Measurements from ENCODE around the gene CLP1. TPM values are rescaled to one million over a fixed set of nuclear protein-coding genes. Genes with fewer than 3 reads are reported as not detected.

Gene CLP1
- polyA plus RNA-seq, 1 donor from 2014 or later: 18.2 TPM

- Histone ChIP-seq H3K79me2 (replicated peaks; ENCODE audit: insufficient read depth, low read length) (no peaks in the 10 kb centered on the region), H3K9me2 (ENCODE audit: insufficient read depth, low read length) (no peaks in the 10 kb centered on the region), H3K4me3 (ENCODE audit: low read length) (no peak overlapping the region), H3K4me2 (ENCODE audit: low read length) (no peak overlapping the region), H3K27me3 (ENCODE audit: insufficient read depth, low read depth, low read length) (no peaks in the 10 kb centered on the region), H3K36me3 (ENCODE audit: insufficient read depth, low read length) (no peaks in the 10 kb centered on the region), H3K9ac (ENCODE audit: low read length) (no peak overlapping the region), H2AFZ (ENCODE audit: low read depth, low read length) (no peak overlapping the region), H3F3A (ENCODE audit: insufficient read depth, low read length, poor library complexity, severe bottlenecking) (no peaks in the 10 kb centered on the region), H3K27ac (ENCODE audit: low read length) (no peak overlapping the region), H3K9me3 (ENCODE audit: low read length) (no peaks in the 10 kb centered on the region), H4K20me1 (ENCODE audit: insufficient read depth) (no peaks in the 10 kb centered on the region)
- TF ChIP-seq CTCF (IDR thresholded peaks at IDR 0.05; ENCODE audit: poor library complexity, severe bottlenecking) (no peak), SMC3 (conservative IDR thresholded peaks at IDR 0.05; ENCODE audit: poor library complexity) (no peak), POLR2AphosphoS5 (IDR thresholded peaks at IDR 0.05) (no peak), TAF1 (IDR thresholded peaks at IDR 0.05; ENCODE audit: low read depth) (no peak), MXI1 (conservative IDR thresholded peaks at IDR 0.05; ENCODE audit: poor library complexity, severe bottlenecking) (no peak), EP300 (conservative IDR thresholded peaks at IDR 0.05; ENCODE audit: poor library complexity, severe bottlenecking) (no peak), EZH2 (IDR thresholded peaks at IDR 0.05; ENCODE audit: borderline replicate concordance, insufficient read depth, low read length, poor library complexity, severe bottlenecking) (no peak), REST (IDR thresholded peaks at IDR 0.05; ENCODE audit: borderline replicate concordance) (no peak), RAD21 (conservative IDR thresholded peaks at IDR 0.05) (no peak)
Measured at GRCh38 chr11:57619331-57619730, 38.2 kb upstream of the CLP1 start.

GRCh38 chr11:57620467-57620866 is 37.1 kb upstream of the CLP1 start:
- H3K9me2 ChIP-seq (ENCODE audit: insufficient read depth, low read length): no peaks in the 10 kb centered on the region
- H3F3A ChIP-seq (ENCODE audit: insufficient read depth, low read length, poor library complexity, severe bottlenecking): no peaks in the 10 kb centered on the region
- no peak overlapping the region for H3K9ac ChIP-seq (ENCODE audit: low read length)
- H2AFZ ChIP-seq (ENCODE audit: low read depth, low read length): no peak overlapping the region
- no peak overlapping the region for H3K4me3 ChIP-seq (ENCODE audit: low read length)
- H3K4me2 ChIP-seq (ENCODE audit: low read length): no peak overlapping the region
- H3K36me3 ChIP-seq (ENCODE audit: insufficient read depth, low read length): no peaks in the 10 kb centered on the region
- no peak overlapping the region for H3K27ac ChIP-seq (ENCODE audit: low read length)
- H3K9me3 ChIP-seq (ENCODE audit: low read length): no peaks in the 10 kb centered on the region
- H4K20me1 ChIP-seq (ENCODE audit: insufficient read depth): no peaks in the 10 kb centered on the region
- TF ChIP-seq POLR2AphosphoS5 (IDR thresholded peaks at IDR 0.05): no peak
- TF ChIP-seq MXI1 (conservative IDR thresholded peaks at IDR 0.05; ENCODE audit: poor library complexity, severe bottlenecking): no peak
- TF ChIP-seq EZH2 (IDR thresholded peaks at IDR 0.05; ENCODE audit: borderline replicate concordance, insufficient read depth, low read length, poor library complexity, severe bottlenecking): no peak
- TF ChIP-seq EP300 (conservative IDR thresholded peaks at IDR 0.05; ENCODE audit: poor library complexity, severe bottlenecking): no peak
- no peak for TF ChIP-seq SMC3 (conservative IDR thresholded peaks at IDR 0.05; ENCODE audit: poor library complexity)
- TF ChIP-seq RAD21 (conservative IDR thresholded peaks at IDR 0.05): no peak
- no peak for TF ChIP-seq REST (IDR thresholded peaks at IDR 0.05; ENCODE audit: borderline replicate concordance)
- no peak for TF ChIP-seq TAF1 (IDR thresholded peaks at IDR 0.05; ENCODE audit: low read depth)
- TF ChIP-seq CTCF (IDR thresholded peaks at IDR 0.05; ENCODE audit: poor library complexity, severe bottlenecking): no peak
- H3K27me3 ChIP-seq (ENCODE audit: insufficient read depth, low read depth, low read length): no peaks in the 10 kb centered on the region
- H3K79me2 ChIP-seq (replicated peaks; ENCODE audit: insufficient read depth, low read length): no peaks in the 10 kb centered on the region
